GM08714 (cell line): ENCODE results near the gene SORCS2.

Experiments
- H3K4me3 ChIP-seq: fragments of 200-500 bp; sonication (Bioruptor generic); 2 replicates; pipeline ENCODE4 v1.5.1; 2014; ENCODE audit warnings: mild to moderate bottlenecking, low read length, inconsistent platforms
- ZNF274 ChIP-seq: IDR thresholded peaks from 2 replicates; pipeline ENCODE4 v1.6.1; 2012; ENCODE audit warnings: mild to moderate bottlenecking, low read depth, low read length

Gene SORCS2

DNA sequence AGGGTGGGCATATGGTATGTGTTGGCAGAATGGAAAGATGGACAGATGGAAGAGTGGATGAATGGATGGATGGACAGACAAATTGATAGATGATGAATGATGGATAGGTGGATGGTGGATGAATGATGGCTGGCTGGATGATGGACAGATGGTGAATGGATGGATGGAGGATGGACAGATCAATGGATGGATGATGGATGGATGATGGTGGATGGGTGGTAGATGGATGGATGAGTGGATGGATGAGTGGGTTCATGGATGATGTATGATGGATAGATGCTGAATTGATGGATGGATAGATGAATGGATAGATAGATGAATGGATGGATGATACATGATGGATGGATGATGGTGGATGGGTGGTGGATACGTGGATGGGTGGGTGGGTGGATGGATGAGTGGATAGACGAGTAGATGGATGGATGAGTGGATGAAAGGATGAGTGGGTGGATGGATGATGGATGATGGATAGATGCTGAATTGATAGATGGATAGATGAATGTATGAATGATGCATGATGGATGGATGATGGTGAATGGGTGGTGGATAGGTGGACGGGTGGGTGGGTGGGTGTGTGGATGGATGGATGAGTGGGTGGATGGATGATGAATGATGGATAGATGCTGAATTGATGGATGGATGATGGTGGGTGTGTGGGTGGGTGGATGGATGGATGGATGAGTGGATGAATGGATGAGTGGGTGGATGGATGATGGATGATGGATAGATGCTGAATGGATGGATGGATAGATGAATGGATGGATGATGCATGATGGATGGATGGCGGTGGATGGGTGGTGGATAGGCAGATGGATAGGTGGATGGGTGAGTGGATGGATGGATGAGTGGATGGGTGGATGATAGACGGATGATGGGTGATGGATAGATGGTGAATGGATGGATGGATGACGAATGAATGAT is 497.7 kb downstream of the SORCS2 start:
- no peak overlapping the region for H3K4me3 ChIP-seq
- no peak for TF ChIP-seq ZNF274

DNA sequence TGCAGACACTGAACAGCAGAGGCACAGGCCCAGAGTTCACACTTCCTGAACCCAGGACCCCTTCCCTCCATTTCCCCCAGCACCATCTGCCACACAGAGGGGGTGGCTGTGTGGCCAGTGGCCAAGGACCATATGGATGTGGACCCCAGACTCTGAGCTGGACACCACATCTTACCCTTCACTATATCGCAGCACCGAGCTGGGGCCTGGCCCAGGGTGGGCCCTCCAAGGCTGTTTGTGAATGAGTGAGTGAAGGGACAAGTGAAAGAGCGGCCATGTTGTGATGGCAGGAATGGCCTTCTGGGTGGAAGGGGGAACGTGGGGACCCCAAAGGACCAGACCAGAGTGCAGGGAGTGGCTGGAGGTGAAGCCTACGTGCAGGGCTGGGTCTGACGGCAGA is 498.7 kb downstream of the SORCS2 start:
- no peak overlapping the region for H3K4me3 ChIP-seq
- no peak for TF ChIP-seq ZNF274

DNA sequence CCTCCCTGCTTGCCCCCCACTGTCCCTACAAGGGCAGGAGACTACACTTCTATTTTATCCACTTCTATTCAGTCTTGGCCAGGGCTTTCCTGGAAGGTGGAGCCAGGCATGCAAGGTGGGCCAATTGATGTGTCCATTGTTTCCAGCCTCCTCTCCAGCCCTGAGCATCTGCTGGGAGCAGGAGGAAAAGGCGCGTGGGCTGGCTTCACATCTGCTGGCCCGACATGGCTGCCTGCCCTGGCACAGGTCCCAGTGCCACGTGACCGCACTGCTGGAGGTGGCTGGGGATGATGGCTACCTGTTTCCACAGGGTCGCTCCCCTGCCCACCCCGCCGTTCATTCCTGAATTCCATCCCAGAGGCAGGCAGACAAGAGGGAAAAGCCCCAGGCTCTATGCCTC is 499.6 kb downstream of the SORCS2 start:
- H3K4me3 ChIP-seq = no peak overlapping the region
- TF ChIP-seq ZNF274 = no peak

DNA sequence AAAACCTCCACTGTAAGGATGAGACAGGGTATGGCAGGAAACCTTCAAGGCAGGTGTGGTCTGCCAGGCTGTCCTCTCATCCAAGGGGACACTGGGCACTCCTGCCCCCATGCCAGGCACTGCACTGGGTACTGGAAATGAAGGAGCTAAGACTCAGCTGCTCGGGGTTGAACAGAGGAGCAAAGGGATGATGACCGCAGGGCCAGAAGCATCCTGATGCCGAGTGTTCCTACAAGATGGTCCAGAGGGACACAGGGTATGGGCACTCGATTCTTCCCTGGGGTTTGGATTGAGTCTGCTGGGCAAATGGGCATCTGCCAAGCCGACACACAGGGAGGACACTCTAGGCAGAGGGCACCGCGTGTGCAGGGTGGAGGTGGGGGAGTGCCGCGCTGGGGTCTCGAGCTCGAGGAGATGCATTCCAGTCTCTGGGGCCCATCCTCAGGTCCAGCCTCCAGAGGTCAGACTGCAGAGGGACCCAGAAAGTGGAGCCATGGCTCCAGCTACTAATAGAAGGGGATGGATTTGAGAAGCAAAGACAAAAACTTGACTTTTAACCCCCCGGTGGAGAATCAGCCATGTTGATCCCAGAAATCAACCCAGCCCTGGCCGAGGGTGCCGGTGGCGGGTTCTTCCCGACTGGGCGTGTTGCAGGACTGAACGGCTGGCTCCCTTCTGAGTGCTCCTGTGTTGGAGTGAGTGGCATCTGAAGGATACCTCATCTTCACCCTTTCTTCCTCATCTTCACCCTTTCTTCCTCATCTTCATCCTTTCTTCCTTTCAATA is 500.3 kb downstream of the SORCS2 start:
- H3K4me3 ChIP-seq = no peak overlapping the region
- TF ChIP-seq ZNF274 = no peak

DNA sequence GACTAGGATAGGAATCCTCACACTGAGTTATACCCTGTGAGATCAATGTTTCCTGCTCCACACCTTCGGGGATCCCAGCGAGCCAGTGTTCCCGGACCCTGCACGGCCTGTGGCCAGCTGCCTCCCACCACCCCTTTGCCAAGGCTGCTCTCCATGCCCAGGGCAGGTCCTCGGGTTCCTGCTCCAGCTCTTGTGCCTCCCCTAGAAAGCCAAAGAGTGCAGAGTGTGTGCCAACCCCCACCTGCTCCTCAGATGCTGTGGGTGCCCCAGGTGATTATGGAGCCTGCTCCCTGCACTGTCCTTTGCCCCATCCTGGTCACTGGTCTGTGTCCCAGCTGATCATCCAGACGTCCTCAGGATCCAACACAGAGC is 500.9 kb downstream of the SORCS2 start:
- H3K4me3 ChIP-seq = no peak overlapping the region
- no peak for TF ChIP-seq ZNF274

DNA sequence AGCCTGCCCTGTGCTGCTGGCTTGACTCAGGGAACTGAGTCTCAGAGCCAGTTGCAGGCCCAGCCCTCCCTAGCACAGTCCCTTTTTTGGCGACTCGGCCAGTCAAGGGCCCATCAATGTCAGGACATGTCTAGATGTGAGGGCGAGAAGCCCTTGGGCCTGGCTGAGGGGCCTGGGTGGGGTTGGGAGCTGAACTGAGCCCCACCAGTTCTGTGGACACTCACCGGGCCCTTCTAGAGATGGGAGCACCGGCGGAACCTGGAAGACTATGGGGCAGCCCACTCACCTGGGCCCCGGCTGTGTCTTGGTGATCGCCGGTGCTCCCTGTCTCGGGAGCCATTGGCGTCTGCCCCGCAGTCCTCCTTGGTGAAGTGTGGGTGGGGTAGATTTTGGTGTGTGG is 501.4 kb downstream of the SORCS2 start:
- H3K4me3 ChIP-seq = no peak overlapping the region
- TF ChIP-seq ZNF274 = no peak

DNA sequence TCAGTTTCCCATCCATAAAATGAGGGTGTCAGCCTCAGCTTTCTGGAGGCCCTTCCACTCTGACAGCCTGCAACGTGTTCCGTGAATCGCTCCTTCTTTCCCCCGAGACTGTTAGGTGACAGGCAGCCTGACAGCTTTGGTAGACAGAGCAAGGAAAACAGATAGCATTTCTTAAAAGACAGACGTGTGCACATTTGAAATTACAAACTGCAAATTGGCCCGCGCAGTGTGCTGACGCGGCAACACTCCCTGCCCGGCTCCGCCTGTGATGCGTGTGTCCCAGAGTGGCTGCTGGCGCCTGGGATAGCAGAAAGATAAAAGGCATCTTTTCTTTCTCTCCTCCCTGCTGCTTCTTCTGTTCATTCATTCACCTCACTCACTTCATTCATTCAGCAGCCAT is 502.0 kb downstream of the SORCS2 start:
- no peak overlapping the region for H3K4me3 ChIP-seq
- TF ChIP-seq ZNF274 = no peak

DNA sequence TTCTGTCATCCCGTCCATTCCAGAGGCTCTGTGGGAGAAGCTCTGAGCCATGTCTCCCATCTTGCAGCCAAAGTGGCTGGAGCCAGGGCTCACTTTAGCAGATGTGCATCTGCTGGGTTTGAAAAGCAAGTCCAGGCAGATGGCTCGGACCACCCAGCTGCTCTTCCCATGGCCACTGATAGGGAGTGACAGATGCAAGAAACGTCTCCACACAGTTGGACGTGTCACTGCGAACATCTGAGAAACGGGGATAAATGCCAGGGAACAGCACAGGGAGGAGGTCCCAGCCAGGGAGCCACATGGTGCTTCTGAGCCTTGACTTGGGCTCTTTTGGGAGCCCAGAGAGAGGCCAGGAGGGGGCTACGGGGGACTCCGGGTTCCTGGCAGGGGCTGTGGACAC is 505.0 kb downstream of the SORCS2 start:
- no peak for TF ChIP-seq ZNF274
- no peak overlapping the region for H3K4me3 ChIP-seq

DNA sequence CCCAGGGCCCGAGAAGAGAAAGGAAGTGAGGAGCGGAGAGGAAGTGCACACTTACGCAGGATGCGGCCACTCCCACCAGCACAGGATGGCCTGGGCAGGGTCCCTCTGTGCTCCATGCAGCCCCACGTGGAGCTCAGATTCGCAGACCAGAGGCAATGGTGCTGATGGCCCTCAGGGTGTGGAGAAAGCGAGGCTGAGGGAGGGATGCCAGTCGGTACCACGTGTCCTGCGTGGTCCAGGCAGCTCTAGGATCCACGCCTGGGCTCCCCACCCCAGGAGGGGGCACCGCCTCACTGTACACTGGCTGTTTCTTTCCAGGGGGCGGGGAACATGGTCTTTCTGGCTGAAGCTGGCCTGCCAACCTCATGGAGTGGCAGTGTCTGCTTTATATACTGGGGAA is 505.5 kb downstream of the SORCS2 start:
- TF ChIP-seq ZNF274 = no peak
- no peak overlapping the region for H3K4me3 ChIP-seq

DNA sequence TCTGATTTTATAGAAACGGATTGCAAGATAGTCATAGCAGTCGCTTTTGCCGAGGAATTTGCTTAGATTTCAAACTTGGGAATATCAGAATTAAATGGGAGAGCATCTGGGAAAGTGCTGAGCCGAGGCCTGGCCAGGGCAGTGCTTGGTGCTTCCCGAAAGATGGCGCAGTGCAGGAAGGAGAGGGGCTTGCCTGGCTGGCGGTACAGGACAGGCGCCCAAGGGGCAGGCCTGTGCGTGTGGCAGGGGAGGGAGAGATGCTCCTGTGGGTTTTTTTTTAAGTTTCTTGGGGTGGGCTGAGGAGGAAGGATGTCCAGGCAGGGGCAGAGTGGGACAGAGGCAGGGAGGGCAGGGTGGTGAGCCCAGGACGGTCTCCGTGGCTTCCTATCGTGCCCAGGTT is 506.2 kb downstream of the SORCS2 start:
- no peak for TF ChIP-seq ZNF274
- H3K4me3 ChIP-seq = no peak overlapping the region

DNA sequence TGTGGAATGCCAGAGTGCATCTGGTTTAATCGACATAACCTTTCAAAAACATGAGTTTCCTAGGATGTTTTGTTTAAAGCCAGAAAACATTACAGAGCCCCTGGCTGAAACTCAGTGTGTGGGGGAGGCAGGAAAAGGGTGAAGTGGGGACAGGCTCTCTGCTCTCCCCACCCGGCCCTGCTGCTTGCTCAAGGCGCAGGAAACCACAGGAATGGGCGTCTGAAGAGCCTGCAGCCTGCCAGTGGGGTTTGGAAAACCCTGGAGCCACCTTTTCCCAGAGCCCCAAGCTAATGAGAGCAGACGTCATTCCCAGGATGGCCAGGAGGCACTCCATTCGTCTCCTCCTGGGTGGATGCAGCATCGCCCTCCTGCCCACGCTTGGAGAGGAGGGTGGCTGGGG is 506.7 kb downstream of the SORCS2 start:
- TF ChIP-seq ZNF274 = no peak
- no peak overlapping the region for H3K4me3 ChIP-seq

DNA sequence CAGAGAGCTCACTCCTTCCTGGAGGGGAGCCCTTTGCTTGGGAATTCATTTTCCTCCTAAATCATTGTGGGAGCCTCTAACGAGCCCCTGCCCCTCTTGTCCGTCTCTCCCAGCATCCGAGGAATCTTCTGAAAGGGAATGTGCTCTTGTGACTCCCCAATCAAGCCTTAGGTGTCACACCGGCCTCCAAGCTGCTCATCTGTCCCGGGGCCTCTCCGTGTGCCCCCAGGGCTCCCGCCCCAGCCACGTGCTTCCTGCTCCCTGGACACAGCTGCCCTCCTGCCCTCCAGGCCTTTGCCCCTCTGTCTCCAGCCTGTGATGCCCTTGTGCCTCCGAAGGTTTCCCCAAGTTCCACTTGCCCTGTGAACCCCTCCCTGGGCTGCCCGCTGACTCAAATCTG is 507.5 kb downstream of the SORCS2 start:
- no peak for TF ChIP-seq ZNF274
- no peak overlapping the region for H3K4me3 ChIP-seq

DNA sequence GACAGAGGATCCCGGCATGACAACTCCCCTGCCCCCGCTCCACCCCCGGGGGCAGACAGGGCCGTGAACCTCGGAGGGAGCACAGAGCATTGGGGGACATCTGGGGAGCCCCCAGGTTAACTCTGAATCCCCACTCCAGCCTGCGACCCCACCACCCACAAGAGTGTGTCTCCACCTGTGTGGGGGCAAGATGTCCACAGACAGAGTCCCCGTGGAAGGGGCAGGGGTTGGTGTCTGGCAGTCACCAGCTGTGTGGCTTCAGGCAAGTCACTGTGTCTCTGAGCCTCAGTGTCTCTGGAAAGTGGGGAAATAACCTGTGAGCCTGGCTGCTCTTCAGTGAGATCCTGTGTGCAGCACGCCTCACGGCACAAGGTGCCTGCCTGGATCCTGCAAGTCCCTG is 508.3 kb downstream of the SORCS2 start:
- no peak for TF ChIP-seq ZNF274

DNA sequence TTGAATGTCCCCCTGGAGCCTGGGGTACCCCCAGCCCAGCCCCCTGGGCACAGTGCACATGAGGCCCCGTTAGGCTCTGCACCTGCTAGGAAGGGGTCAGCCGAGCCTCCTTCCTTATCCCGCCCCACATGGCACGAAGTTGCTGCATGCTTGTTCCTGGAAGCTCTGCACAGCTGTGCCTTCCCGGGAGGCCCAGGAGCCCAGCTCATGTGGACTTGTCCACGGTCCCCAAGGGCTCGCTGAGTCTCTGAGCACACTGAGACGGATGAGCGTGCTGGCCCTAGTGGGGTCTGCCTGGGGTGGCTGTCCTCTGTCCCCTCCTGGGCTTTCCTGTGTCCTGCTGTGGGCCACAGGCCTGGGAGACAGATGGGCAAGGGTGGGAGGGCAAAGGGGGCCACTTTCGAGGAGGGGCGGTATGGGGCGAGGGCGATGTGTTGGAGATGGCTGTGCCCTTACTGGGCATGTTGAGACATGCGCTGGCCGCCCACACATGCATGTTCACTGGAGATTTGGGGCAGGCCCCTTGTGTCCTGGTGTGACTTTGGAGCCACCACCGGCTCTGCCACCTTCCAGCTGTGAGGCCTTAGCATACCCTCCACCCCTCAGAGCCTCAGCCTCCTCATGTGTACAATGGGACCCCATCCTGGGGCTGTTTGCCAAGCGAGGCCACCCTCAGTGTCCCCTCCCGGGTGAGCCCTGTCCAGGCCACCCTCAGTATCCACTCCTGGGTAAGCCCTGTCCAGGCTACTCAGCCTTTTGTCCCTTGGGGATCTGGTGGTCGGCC is 509.7 kb downstream of the SORCS2 start:
- no peak for TF ChIP-seq ZNF274
- H3K4me3 ChIP-seq = no peak overlapping the region

More for the DNA sequence above, 508.3 kb downstream of the SORCS2 start:
- H3K4me3 ChIP-seq = no peak overlapping the region
